IPS DF 6.9 (cell line): ENCODE results near the gene RBM7.

Experiments
- DNase-seq: peaks from one replicate; pipeline ENCODE4 v3.0.0-alpha.2; 2013; ENCODE audit warnings: low read depth, low spot score
- H3K27ac ChIP-seq: one replicate; pipeline ENCODE4 v1.5.1; 2013; ENCODE audit warnings: low read length, control low read depth
- H3K27me3 ChIP-seq: 2 replicates; pipeline ENCODE4 v1.6.1; 2013; ENCODE audit warnings: mild to moderate bottlenecking, low read length; ENCODE audit not compliant: control insufficient read depth, insufficient read depth
- H3K36me3 ChIP-seq: 2 replicates; pipeline ENCODE4 v1.6.1; 2013; ENCODE audit warnings: low read length; ENCODE audit not compliant: control insufficient read depth, insufficient read depth
- H3K4me1 ChIP-seq: 2 replicates; pipeline ENCODE4 v1.6.1; 2013; ENCODE audit warnings: low read length; ENCODE audit not compliant: control insufficient read depth, insufficient read depth
- H3K4me3 ChIP-seq: 2 replicates; pipeline ENCODE4 v1.5.1; 2013; ENCODE audit warnings: mild to moderate bottlenecking, low read length
- H3K9me3 ChIP-seq: 2 replicates; pipeline ENCODE4 v1.6.1; 2013; ENCODE audit warnings: low read length, inconsistent platforms; ENCODE audit not compliant: control insufficient read depth, insufficient read depth
- WGBS: extraction: QIAGEN DNeasy Blood & Tissue Kit; methylation state at CpG from one replicate; pipeline ENCODE4 v1.1.7; 2013; ENCODE audit warnings: mixed read lengths, missing lambda C conversion rate; ENCODE audit not compliant: insufficient read length, insufficient coverage; 5-methylcytosine and 5-hydroxymethylcytosine counted together

The RBM7 gene

GRCh38 chr11:114430290-114430689 lies 29.8 kb downstream of the RBM7 start:
- peaks cover 2% of the 10 kb centered on the region; the same call in 1 of the 2 replicates for H3K4me1 ChIP-seq
- no peak overlapping the region for H3K27ac ChIP-seq
- no peaks in the 10 kb centered on the region for H3K36me3 ChIP-seq
- no peaks in the 10 kb centered on the region for H3K9me3 ChIP-seq
- no peak for DNase-seq
- no peaks in the 10 kb centered on the region for H3K27me3 ChIP-seq
- H3K4me3 ChIP-seq = no peak overlapping the region

GRCh38 chr11:114432893-114433292 lies 32.4 kb downstream of the RBM7 start:
- Histone ChIP-seq H3K36me3 (no peaks in the 10 kb centered on the region), H3K27me3 (no peaks in the 10 kb centered on the region), H3K4me3 (no peak overlapping the region), H3K4me1 (peaks cover 2% of the 10 kb centered on the region; the same call in 1 of the 2 replicates), H3K27ac (no peak overlapping the region), H3K9me3 (no peaks in the 10 kb centered on the region)
- no CpG with 5 or more reads among the region's 3 CpGs for WGBS
- no peak for DNase-seq

GRCh38 chr11:114433376-114433775 lies 32.9 kb downstream of the RBM7 start:
- Histone ChIP-seq H3K27ac (no peak overlapping the region), H3K4me1 (peaks cover 2% of the 10 kb centered on the region; the same call in 1 of the 2 replicates), H3K9me3 (no peaks in the 10 kb centered on the region), H3K27me3 (no peaks in the 10 kb centered on the region), H3K4me3 (no peak overlapping the region), H3K36me3 (no peaks in the 10 kb centered on the region)
- no CpG with 5 or more reads among the region's 4 CpGs for WGBS
- no peak for DNase-seq

GRCh38 chr11:114438303-114438702 lies 37.8 kb downstream of the RBM7 start:
- WGBS = no CpG with 5 or more reads among the region's 6 CpGs
- H3K27ac ChIP-seq = no peak overlapping the region
- H3K9me3 ChIP-seq = no peaks in the 10 kb centered on the region; the same call in 1 of the 2 replicates
- no peaks in the 10 kb centered on the region for H3K27me3 ChIP-seq
- peak overlapping the region; percentile 5; the same call in 1 of the 2 replicates for H3K4me3 ChIP-seq
- 0 out of 2 replicates have a peak, but pooled peaks cover 2% of the 10 kb centered on the region for H3K4me1 ChIP-seq
- no peaks in the 10 kb centered on the region for H3K36me3 ChIP-seq
- DNase-seq = no peak

- Histone ChIP-seq H3K36me3 (no peaks in the 10 kb centered on the region; the same call in 1 of the 2 replicates), H3K9me3 (no peaks in the 10 kb centered on the region; the same call in 1 of the 2 replicates), H3K4me3 (peak within 1 kb of the TSS; percentile 96), H3K27me3 (no peaks in the 10 kb centered on the region), H3K27ac (no peak within 1 kb of the TSS), H3K4me1 (0 out of 2 replicates have a peak, but pooled peaks cover 2% of the 10 kb centered on the region)
- no CpG with 5 or more reads among the region's 64 CpGs for WGBS
- peak; percentile 78 for DNase-seq
These were observed 39.0 kb downstream of the RBM7 start, which contains the start of gene REXO2 for GRCh38 chr11:114439229-114440120. Gene REXO2 (plus strand): TSS chr11:114439467. CDS start chr11:114439529, 62 bp downstream.

GRCh38 chr11:114440121-114440860 lies 39.8 kb downstream of the RBM7 start:
- H3K27me3 ChIP-seq = no peaks in the 10 kb centered on the region
- H3K36me3 ChIP-seq = no peaks in the 10 kb centered on the region; the same call in 1 of the 2 replicates
- no peaks in the 10 kb centered on the region; the same call in 1 of the 2 replicates for H3K9me3 ChIP-seq
- H3K27ac ChIP-seq = no peak overlapping the region
- no peak for DNase-seq
- no CpG with 5 or more reads among the region's 10 CpGs for WGBS
- H3K4me1 ChIP-seq = 0 out of 2 replicates have a peak, but pooled peaks cover 2% of the 10 kb centered on the region
- H3K4me3 ChIP-seq = peak overlapping the region; percentile 96; the same call in 1 of the 2 replicates

- H3K9me3 ChIP-seq = no peaks in the 10 kb centered on the region; the same call in 1 of the 2 replicates
- H3K36me3 ChIP-seq = no peaks in the 10 kb centered on the region; the same call in 1 of the 2 replicates
- no peak overlapping the region for H3K27ac ChIP-seq
- DNase-seq = no peak
- H3K4me3 ChIP-seq = no peak overlapping the region
- 0 out of 2 replicates have a peak, but pooled peaks cover 2% of the 10 kb centered on the region for H3K4me1 ChIP-seq
- WGBS = no CpG with 5 or more reads among the region's 7 CpGs
- no peaks in the 10 kb centered on the region for H3K27me3 ChIP-seq
These were observed 40.7 kb downstream of the RBM7 start for GRCh38 chr11:114440971-114441763.

- Histone ChIP-seq H3K27me3 (no peaks in the 10 kb centered on the region), H3K27ac (no peak overlapping the region), H3K36me3 (no peaks in the 10 kb centered on the region; the same call in 1 of the 2 replicates), H3K4me3 (no peak overlapping the region), H3K4me1 (no peaks in the 10 kb centered on the region), H3K9me3 (no peaks in the 10 kb centered on the region; the same call in 1 of the 2 replicates)
- DNase-seq = no peak
- WGBS = no CpG with 5 or more reads among the region's 2 CpGs
These were observed 41.5 kb downstream of the RBM7 start for GRCh38 chr11:114441921-114442320.

GRCh38 chr11:114442536-114442935 lies 42.1 kb downstream of the RBM7 start:
- Histone ChIP-seq H3K27ac (no peak overlapping the region), H3K4me3 (no peak overlapping the region), H3K27me3 (no peaks in the 10 kb centered on the region), H3K4me1 (no peaks in the 10 kb centered on the region), H3K9me3 (no peaks in the 10 kb centered on the region; the same call in 1 of the 2 replicates), H3K36me3 (no peaks in the 10 kb centered on the region; the same call in 1 of the 2 replicates)
- no CpG with 5 or more reads among the region's 1 CpG for WGBS
- no peak for DNase-seq
